Measurements from ENCODE around the gene MYO7B. TPM values are rescaled to one million over a fixed set of nuclear protein-coding genes. Genes with fewer than 3 reads are reported as not detected.

The MYO7B gene
- total and polyA plus RNA-seq, 9 donors = 0.05 to 0.95 (median 0.25) TPM; not detected in 3

- DNase-seq = peak in 1 of 5 donors; percentile 19
- Histone ChIP-seq H3K4me1 (ENCODE audit: insufficient read depth) (peaks cover 5% of the 10 kb centered on the region), H3K27ac (no peak overlapping the region), H3K9me3 (no peaks in the 10 kb centered on the region), H3K36me3 (no peaks in the 10 kb centered on the region), H3K27me3 (no peaks in the 10 kb centered on the region), H3K4me3 (no peak overlapping the region)
- intact Hi-C loops (cut with DNase I) = no loop called here
- TF ChIP-seq EP300 (IDR thresholded peaks at IDR 0.05) = no peak
- no peak for TF ChIP-seq CTCF (IDR thresholded peaks at IDR 0.05)
- TF ChIP-seq POLR2A (IDR thresholded peaks at IDR 0.05) = no peak
- 84 to 90% (median 90%) methylated on average over 10 of the region's 10 CpGs for WGBS, 3 donors
Measured at GRCh38 chr2:127566576-127566975, 31.1 kb downstream of the MYO7B start.

GRCh38 chr2:127567351-127567854 lies 31.9 kb downstream of the MYO7B start:
- peak in 1 of 5 donors; percentile 13 for DNase-seq
- intact Hi-C loops (cut with DNase I) = no loop called here
- 87 to 88% (median 88%) methylated on average over 5 of the region's 5 CpGs for WGBS, 3 donors

GRCh38 chr2:127568128-127568527 lies 32.6 kb downstream of the MYO7B start:
- Histone ChIP-seq H3K9me3 (no peaks in the 10 kb centered on the region), H3K36me3 (no peaks in the 10 kb centered on the region), H3K4me3 (no peak overlapping the region), H3K27me3 (no peaks in the 10 kb centered on the region), H3K27ac (no peak overlapping the region), H3K4me1 (ENCODE audit: insufficient read depth) (peaks cover 5% of the 10 kb centered on the region)
- 88 to 90% (median 89%) methylated on average over 6 of the region's 6 CpGs for WGBS, 3 donors
- intact Hi-C loops (cut with DNase I) = no loop called here
- peak in 1 of 5 donors; percentile 13 for DNase-seq
- TF ChIP-seq POLR2A (IDR thresholded peaks at IDR 0.05) (no peak), CTCF (IDR thresholded peaks at IDR 0.05) (no peak), EP300 (IDR thresholded peaks at IDR 0.05) (no peak)

More at GRCh38 chr2:127567351-127567854, 31.9 kb downstream of the MYO7B start:
- Histone ChIP-seq H3K36me3 (no peaks in the 10 kb centered on the region), H3K4me1 (ENCODE audit: insufficient read depth) (peaks cover 5% of the 10 kb centered on the region), H3K4me3 (no peak overlapping the region), H3K27me3 (no peaks in the 10 kb centered on the region), H3K27ac (no peak overlapping the region), H3K9me3 (no peaks in the 10 kb centered on the region)
- TF ChIP-seq EP300 (IDR thresholded peaks at IDR 0.05) (no peak), POLR2A (IDR thresholded peaks at IDR 0.05) (no peak), CTCF (IDR thresholded peaks at IDR 0.05) (no peak)

GRCh38 chr2:127569666-127570065 lies 34.2 kb downstream of the MYO7B start:
- H3K27ac ChIP-seq = no peak overlapping the region
- intact Hi-C loops (cut with DNase I) = no loop called here
- peak in 1 of 5 donors; percentile 21 for DNase-seq

More at GRCh38 chr2:127569666-127570065, 34.2 kb downstream of the MYO7B start:
- 79 to 82% (median 79%) methylated on average over 6 of the region's 6 CpGs for WGBS, 3 donors
- Histone ChIP-seq H3K4me1 (ENCODE audit: insufficient read depth) (peaks cover 5% of the 10 kb centered on the region), H3K4me3 (no peak overlapping the region), H3K9me3 (no peaks in the 10 kb centered on the region), H3K27me3 (no peaks in the 10 kb centered on the region), H3K36me3 (no peaks in the 10 kb centered on the region)
- TF ChIP-seq POLR2A (IDR thresholded peaks at IDR 0.05) = no peak
- TF ChIP-seq EP300 (IDR thresholded peaks at IDR 0.05) = no peak
- TF ChIP-seq CTCF (IDR thresholded peaks at IDR 0.05) = no peak
